Stimulated activated CD4-positive, alpha-beta T cell treated with anti-CD3 and anti-CD28 coated beads, Interleukin-1b, Interleukin-23, amount 100 ng/mL, for 24 hours (primary cell): Measurements from ENCODE around the gene EEF2KMT.

Source experiments
- DNase-seq, 4 experiments: peaks; one replicate each; pipeline ENCODE4 v3.0.0-alpha.2; 2020; ENCODE audit warnings: low read depth in 4 of 4, low spot score in 1 of 4

The EEF2KMT gene

GRCh38 chr16:5042574-5043171, 54.9 kb downstream of the EEF2KMT start:
- DNase-seq = no peak

- DNase-seq = no peak
Measured at GRCh38 chr16:5041600-5042133, 55.9 kb downstream of the EEF2KMT start.

GRCh38 chr16:5040451-5040850, 57.1 kb downstream of the EEF2KMT start:
- DNase-seq = no peak

- DNase-seq = no peak
Measured at GRCh38 chr16:5036228-5037156, 61.1 kb downstream of the EEF2KMT start.

- DNase-seq = no peak
Measured at GRCh38 chr16:5035909-5036227, 61.7 kb downstream of the EEF2KMT start.
